NT2/D1 (cell line): Measurements from ENCODE around the gene RELN.

Experiments used
- DNase-seq: peaks from one replicate; pipeline ENCODE4 v3.0.0-alpha.2; 2011; ENCODE audit warnings: low read depth, low spot score
- H3K27me3 ChIP-seq: 2 replicates; pipeline ENCODE4 v1.6.0; 2011; ENCODE audit warnings: mild to moderate bottlenecking; ENCODE audit not compliant: insufficient read length, insufficient read depth
- H3K36me3 ChIP-seq: 2 replicates; pipeline ENCODE4 v1.6.1; 2011; ENCODE audit warnings: mild to moderate bottlenecking, low read length, mixed read lengths; ENCODE audit not compliant: insufficient read depth, insufficient read length
- H3K4me1 ChIP-seq: 2 replicates; pipeline ENCODE4 v1.5.1; 2011; ENCODE audit not compliant: insufficient read depth, insufficient read length
- H3K4me3 ChIP-seq: 2 replicates; pipeline ENCODE4 v1.5.1; 2011; ENCODE audit warnings: low read depth; ENCODE audit not compliant: insufficient read length
- H3K9ac ChIP-seq: 2 replicates; pipeline ENCODE4 v1.6.0; 2011; ENCODE audit warnings: low read depth; ENCODE audit not compliant: insufficient read length
- H3K9me3 ChIP-seq: 2 replicates; pipeline ENCODE4 v1.5.1; 2011; ENCODE audit warnings: mild to moderate bottlenecking, low read length; ENCODE audit not compliant: insufficient read depth
- SUZ12 ChIP-seq: IDR thresholded peaks from 2 replicates; pipeline ENCODE4 v1.6.1; 2011; ENCODE audit not compliant: insufficient read length, insufficient read depth; ENCODE audit errors: extremely low read depth
- YY1 ChIP-seq: IDR thresholded peaks from 2 replicates; pipeline ENCODE4 v1.6.1; 2011; ENCODE audit not compliant: insufficient read length, insufficient read depth
- ZNF274 ChIP-seq: IDR thresholded peaks from 2 replicates; pipeline ENCODE4 v1.6.1; 2011; ENCODE audit warnings: mild to moderate bottlenecking, low read depth, low read length

Gene RELN

GRCh38 chr7:103622274-103622673 lies 367.2 kb downstream of the RELN start:
- H3K9ac ChIP-seq, result no peak overlapping the region
- no peak for DNase-seq
- no peaks in the 10 kb centered on the region for H3K9me3 ChIP-seq
- no peaks in the 10 kb centered on the region for H3K4me1 ChIP-seq
- TF ChIP-seq ZNF274 (no peak), YY1 (no peak), SUZ12 (no peak)
- no peaks in the 10 kb centered on the region for H3K27me3 ChIP-seq
- H3K36me3 ChIP-seq, result no peaks in the 10 kb centered on the region
- H3K4me3 ChIP-seq, result no peak overlapping the region

GRCh38 chr7:103613655-103614642 lies 375.5 kb downstream of the RELN start:
- Histone ChIP-seq H3K27me3 (no peaks in the 10 kb centered on the region), H3K9ac (no peak overlapping the region), H3K4me1 (no peaks in the 10 kb centered on the region), H3K9me3 (no peaks in the 10 kb centered on the region), H3K4me3 (no peak overlapping the region), H3K36me3 (no peaks in the 10 kb centered on the region)
- DNase-seq, result no peak
- no peak for TF ChIP-seq ZNF274
- no peak for TF ChIP-seq YY1
- no peak for TF ChIP-seq SUZ12

GRCh38 chr7:103609778-103610177 lies 379.7 kb downstream of the RELN start:
- Histone ChIP-seq H3K9me3 (no peaks in the 10 kb centered on the region), H3K36me3 (no peaks in the 10 kb centered on the region), H3K4me3 (no peak overlapping the region), H3K9ac (no peak overlapping the region), H3K4me1 (no peaks in the 10 kb centered on the region), H3K27me3 (no peaks in the 10 kb centered on the region)
- TF ChIP-seq YY1, result no peak
- no peak for DNase-seq

GRCh38 chr7:103605640-103606039 lies 383.8 kb downstream of the RELN start:
- no peaks in the 10 kb centered on the region for H3K27me3 ChIP-seq
- H3K9me3 ChIP-seq, result no peaks in the 10 kb centered on the region
- H3K9ac ChIP-seq, result no peak overlapping the region
- DNase-seq, result no peak
- H3K36me3 ChIP-seq, result no peaks in the 10 kb centered on the region
- no peaks in the 10 kb centered on the region for H3K4me1 ChIP-seq
- TF ChIP-seq YY1, result no peak
- no peak for TF ChIP-seq SUZ12
- TF ChIP-seq ZNF274, result no peak
- no peak overlapping the region for H3K4me3 ChIP-seq

GRCh38 chr7:103598326-103598905 lies 391.0 kb downstream of the RELN start:
- H3K27me3 ChIP-seq, result no peaks in the 10 kb centered on the region
- H3K4me1 ChIP-seq, result no peaks in the 10 kb centered on the region

GRCh38 chr7:103597606-103598005 lies 391.9 kb downstream of the RELN start:
- Histone ChIP-seq H3K4me1 (no peaks in the 10 kb centered on the region), H3K27me3 (no peaks in the 10 kb centered on the region), H3K36me3 (no peaks in the 10 kb centered on the region), H3K9me3 (no peaks in the 10 kb centered on the region), H3K9ac (no peak overlapping the region), H3K4me3 (no peak overlapping the region)
- no peak for DNase-seq
- TF ChIP-seq ZNF274, result no peak
- TF ChIP-seq YY1, result no peak
- TF ChIP-seq SUZ12, result no peak

More at GRCh38 chr7:103598326-103598905, 391.0 kb downstream of the RELN start:
- no peak for DNase-seq
- Histone ChIP-seq H3K9ac (no peak overlapping the region), H3K4me3 (no peak overlapping the region), H3K9me3 (no peaks in the 10 kb centered on the region), H3K36me3 (no peaks in the 10 kb centered on the region)
- TF ChIP-seq SUZ12 (no peak), YY1 (no peak), ZNF274 (no peak)

GRCh38 chr7:103594186-103594585 lies 395.3 kb downstream of the RELN start:
- TF ChIP-seq SUZ12, result no peak
- no peak for TF ChIP-seq YY1
- TF ChIP-seq ZNF274, result no peak
- H3K4me3 ChIP-seq, result no peak overlapping the region
- no peaks in the 10 kb centered on the region for H3K4me1 ChIP-seq
- no peak for DNase-seq
- no peaks in the 10 kb centered on the region for H3K27me3 ChIP-seq
- H3K36me3 ChIP-seq, result no peaks in the 10 kb centered on the region
- no peaks in the 10 kb centered on the region for H3K9me3 ChIP-seq
- no peak overlapping the region for H3K9ac ChIP-seq

GRCh38 chr7:103593691-103594090 lies 395.8 kb downstream of the RELN start:
- H3K27me3 ChIP-seq, result no peaks in the 10 kb centered on the region
- DNase-seq, result no peak
- no peak overlapping the region for H3K4me3 ChIP-seq
- no peaks in the 10 kb centered on the region for H3K9me3 ChIP-seq
- H3K36me3 ChIP-seq, result no peaks in the 10 kb centered on the region
- no peak for TF ChIP-seq SUZ12
- no peak for TF ChIP-seq YY1
- no peak for TF ChIP-seq ZNF274
- no peaks in the 10 kb centered on the region for H3K4me1 ChIP-seq
- H3K9ac ChIP-seq, result no peak overlapping the region
